Mesothelial cell of epicardium (in vitro differentiated cells): ENCODE data around the gene CASZ1. TPM values are rescaled to one million over a fixed set of nuclear protein-coding genes. Genes with fewer than 3 reads are reported as not detected.

Experiments used
- DNase-seq, 2 experiments: peaks; one replicate each; pipeline ENCODE4 v3.0.0; 2021; ENCODE audit warnings: low spot score in 2 of 2; ENCODE audit not compliant: unreplicated experiment in 2 of 2
- H3K27ac Mint-ChIP-seq: 2 replicates; pipeline ENCODE4 v1.8.0; 2021; ENCODE audit warnings: mixed read lengths
- H3K27me3 Mint-ChIP-seq: 2 replicates; pipeline ENCODE4 v1.8.0; 2021; ENCODE audit warnings: low read depth, mixed read lengths
- H3K36me3 Mint-ChIP-seq: 2 replicates; pipeline ENCODE4 v1.8.0; 2021; ENCODE audit warnings: mixed read lengths
- H3K4me1 Mint-ChIP-seq: 2 replicates; pipeline ENCODE4 v1.8.0; 2021; ENCODE audit warnings: mixed read lengths
- H3K4me3 Mint-ChIP-seq: 2 replicates; pipeline ENCODE4 v1.8.0; 2021; ENCODE audit warnings: mild to moderate bottlenecking, moderate library complexity, mixed read lengths
- H3K9me3 Mint-ChIP-seq: 2 replicates; pipeline ENCODE4 v1.8.0; 2021; ENCODE audit warnings: mixed read lengths
- CTCF ChIP-seq: fragments of 200-600 bp; sonication (generic); IDR thresholded peaks from one replicate; pipeline ENCODE4 v1.5.0; 2021; ENCODE audit warnings: antibody characterized with exemption; ENCODE audit not compliant: unreplicated experiment
- total RNA-seq: library from RNA; stranded (reverse); gene quantifications from 3 replicates; pipeline ENCODE4 v1.2.1, GENCODE V29; 2021

CASZ1 gene
- total RNA-seq, 1 donor from 2014 or later = 8.9 TPM

- H3K4me3 Mint-ChIP-seq = no peak overlapping the region
- TF ChIP-seq CTCF = no peak
- H3K36me3 Mint-ChIP-seq = no peaks in the 10 kb centered on the region
- H3K4me1 Mint-ChIP-seq = no peaks in the 10 kb centered on the region
- no peak for DNase-seq
- H3K27ac Mint-ChIP-seq = no peak overlapping the region
- H3K9me3 Mint-ChIP-seq = no peaks in the 10 kb centered on the region
- H3K27me3 Mint-ChIP-seq = peaks cover 5% of the 10 kb centered on the region
These were observed 31.2 kb upstream of the CASZ1 start for GRCh38 chr1:10827377-10828333.

- Mint-ChIP-seq H3K4me3 (no peak overlapping the region), H3K36me3 (no peaks in the 10 kb centered on the region), H3K4me1 (no peaks in the 10 kb centered on the region), H3K9me3 (no peaks in the 10 kb centered on the region), H3K27ac (no peak overlapping the region), H3K27me3 (peaks cover 5% of the 10 kb centered on the region)
- DNase-seq = no peak
- TF ChIP-seq CTCF = no peak
These were observed 29.1 kb upstream of the CASZ1 start for GRCh38 chr1:10825592-10825991.

DNA sequence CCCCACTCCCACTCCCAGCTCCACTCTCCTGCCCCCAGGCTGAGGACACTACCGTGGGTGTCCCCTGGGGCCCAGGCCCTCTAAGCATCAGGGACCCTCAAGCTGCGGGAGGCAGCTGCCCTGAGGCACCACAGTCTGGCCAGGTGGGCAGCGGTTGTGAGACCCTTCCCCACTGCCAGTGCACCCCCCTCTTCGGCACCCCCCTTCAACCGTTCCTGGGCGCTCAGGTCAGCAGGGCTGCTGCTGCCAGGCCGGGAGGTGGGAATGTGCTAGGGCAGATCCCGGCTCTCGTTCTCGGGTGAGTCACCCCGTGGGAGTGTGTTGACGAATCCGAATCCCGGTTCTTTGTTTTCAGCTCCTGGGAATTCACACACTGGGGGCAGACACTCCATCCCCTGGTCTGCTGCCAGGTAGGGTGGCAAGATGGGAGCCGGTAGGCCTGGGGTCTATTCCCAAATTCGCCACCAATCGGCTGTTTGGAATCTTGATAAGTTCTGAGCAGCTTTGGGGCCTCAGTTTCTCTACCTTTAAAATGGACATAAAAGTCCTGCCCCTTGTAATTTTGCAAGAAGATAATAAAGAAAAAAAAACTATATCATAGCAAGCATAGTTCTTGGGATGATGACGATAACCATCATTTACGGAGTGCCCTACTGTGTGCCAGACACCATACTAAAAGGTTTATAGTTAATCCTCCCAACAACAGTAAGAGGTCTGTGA lies 28.5 kb upstream of the CASZ1 start:
- TF ChIP-seq CTCF = no peak
- Mint-ChIP-seq H3K4me3 (no peak overlapping the region), H3K9me3 (no peaks in the 10 kb centered on the region), H3K27me3 (peaks cover 4% of the 10 kb centered on the region), H3K27ac (no peak overlapping the region), H3K36me3 (no peaks in the 10 kb centered on the region), H3K4me1 (no peaks in the 10 kb centered on the region)
- no peak for DNase-seq

DNA sequence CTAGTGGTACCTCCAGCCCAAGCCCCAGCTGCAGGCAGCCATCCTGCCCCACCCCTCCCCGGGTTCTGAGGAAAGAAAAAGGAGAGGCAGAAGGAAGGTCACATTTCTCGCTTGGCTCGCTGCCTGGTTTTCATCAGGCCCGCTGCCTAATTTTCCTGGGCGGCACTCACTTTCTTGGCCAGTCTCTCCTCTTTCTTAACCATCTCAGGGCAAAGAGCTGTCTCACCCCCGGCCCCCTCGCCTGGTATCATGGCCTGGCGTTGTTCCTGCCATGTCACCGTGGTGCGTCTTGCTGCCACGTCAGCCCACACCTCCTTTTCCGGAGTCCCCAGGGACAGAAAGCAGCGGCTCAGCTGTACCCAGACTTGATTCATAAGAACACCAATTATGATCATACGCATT lies 26.6 kb upstream of the CASZ1 start:
- Mint-ChIP-seq H3K27me3 (no peaks in the 10 kb centered on the region), H3K36me3 (no peaks in the 10 kb centered on the region)

DNA sequence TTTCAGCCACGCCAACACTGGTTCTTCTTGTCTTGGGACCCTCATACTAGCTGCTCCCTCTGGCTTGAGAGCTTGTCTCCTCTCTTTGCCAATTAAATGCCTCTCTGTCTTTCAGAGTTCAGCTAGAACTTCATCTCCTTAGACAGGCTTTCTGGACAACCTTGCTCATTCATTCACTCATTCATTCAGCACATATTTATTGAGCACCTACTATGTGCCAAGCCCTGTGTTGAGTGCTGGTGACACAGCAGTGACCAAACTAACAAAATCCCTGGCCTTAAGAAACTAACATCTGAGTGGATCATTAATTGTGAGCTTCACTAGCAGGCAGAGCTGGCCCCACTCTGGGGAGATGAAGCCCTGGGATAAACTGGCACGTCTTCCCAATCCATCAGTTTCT lies 24.9 kb upstream of the CASZ1 start:
- no peak overlapping the region for H3K4me3 Mint-ChIP-seq
- no peak overlapping the region for H3K27ac Mint-ChIP-seq
- no peak for DNase-seq
- no peaks in the 10 kb centered on the region for H3K4me1 Mint-ChIP-seq
- no peaks in the 10 kb centered on the region for H3K9me3 Mint-ChIP-seq
- H3K36me3 Mint-ChIP-seq = no peaks in the 10 kb centered on the region
- peaks cover 3% of the 10 kb centered on the region for H3K27me3 Mint-ChIP-seq
- no peak for TF ChIP-seq CTCF

More for the DNA sequence above, 26.6 kb upstream of the CASZ1 start:
- Mint-ChIP-seq H3K27ac (no peak overlapping the region), H3K4me1 (no peaks in the 10 kb centered on the region), H3K9me3 (no peaks in the 10 kb centered on the region), H3K4me3 (no peak overlapping the region)
- no peak for TF ChIP-seq CTCF
- no peak for DNase-seq
